ENCODE data around the gene CHD5.

Gene CHD5

GRCh38 chr1:6208723-6209660 is 28.9 kb upstream of the CHD5 start:
- peak; percentile 46 for TF ChIP-seq CTCF (IDR thresholded peaks at IDR 0.05; ENCODE audit: insufficient read depth, missing control alignments)
- FAIRE-seq (no peak), DNase-seq (ENCODE audit: insufficient read length, low spot score) (peak; percentile 58)

GRCh38 chr1:6207921-6208320 is 27.8 kb upstream of the CHD5 start:
- no peak for TF ChIP-seq CTCF (IDR thresholded peaks at IDR 0.05; ENCODE audit: insufficient read depth, missing control alignments)
- DNase-seq (ENCODE audit: insufficient read length, low spot score), result no peak
- FAIRE-seq, result no peak

- TF ChIP-seq CTCF (IDR thresholded peaks at IDR 0.05; ENCODE audit: insufficient read depth, missing control alignments), result no peak
- no peak for FAIRE-seq
Measured at GRCh38 chr1:6207075-6207885, 27.2 kb upstream of the CHD5 start.

GRCh38 chr1:6206520-6206855 is 26.4 kb upstream of the CHD5 start:
- no peak for FAIRE-seq
- TF ChIP-seq CTCF (IDR thresholded peaks at IDR 0.05; ENCODE audit: insufficient read depth, missing control alignments), result no peak

More at GRCh38 chr1:6207075-6207885, 27.2 kb upstream of the CHD5 start:
- DNase-seq (ENCODE audit: insufficient read length, low spot score), result no peak

GRCh38 chr1:6205849-6206519 is 25.9 kb upstream of the CHD5 start, which contains the start of gene RNF207:
Gene RNF207 (plus strand): TSS chr1:6206119. CDS start chr1:6206536, 417 bp downstream.
- no peak for TF ChIP-seq CTCF (IDR thresholded peaks at IDR 0.05; ENCODE audit: insufficient read depth, missing control alignments)
- no peak for DNase-seq (ENCODE audit: insufficient read length, low spot score)
- no peak for FAIRE-seq

More at GRCh38 chr1:6206520-6206855, 26.4 kb upstream of the CHD5 start:
- no peak for DNase-seq (ENCODE audit: insufficient read length, low spot score)

- TF ChIP-seq CTCF (IDR thresholded peaks at IDR 0.05; ENCODE audit: insufficient read depth, missing control alignments), result no peak
- FAIRE-seq (no peak), DNase-seq (ENCODE audit: insufficient read length, low spot score) (no peak)
Measured at GRCh38 chr1:6202256-6202655, 22.1 kb upstream of the CHD5 start.

Measured in D721Med (cell line).